Neural crest cell (in vitro differentiated cells): ENCODE results near the gene SPPL2C. TPM values are rescaled to one million over a fixed set of nuclear protein-coding genes. Genes with fewer than 3 reads are reported as not detected.

Experiments used
- DNase-seq: peaks from one replicate; pipeline ENCODE4 v3.0.0; 2021; ENCODE audit warnings: low read depth, mixed read lengths, low spot score
- H3K27ac Mint-ChIP-seq: one replicate; pipeline ENCODE4 v1.8.0; 2021; ENCODE audit warnings: mild to moderate bottlenecking, mixed read lengths; ENCODE audit not compliant: unreplicated experiment
- H3K27me3 Mint-ChIP-seq: 2 replicates; pipeline ENCODE4 v1.8.0; 2021; ENCODE audit warnings: low read depth, mild to moderate bottlenecking, mixed read lengths
- H3K36me3 Mint-ChIP-seq: 2 replicates; pipeline ENCODE4 v1.8.0; 2021; ENCODE audit warnings: low read depth, mild to moderate bottlenecking, mixed read lengths
- H3K4me1 Mint-ChIP-seq: 2 replicates; pipeline ENCODE4 v1.8.0; 2021; ENCODE audit warnings: mixed read lengths
- H3K4me3 Mint-ChIP-seq: one replicate; pipeline ENCODE4 v1.8.0; 2021; ENCODE audit warnings: mild to moderate bottlenecking, mixed read lengths
- H3K9me3 Mint-ChIP-seq: 2 replicates; pipeline ENCODE4 v1.8.0; 2021; ENCODE audit warnings: mixed read lengths
- CTCF ChIP-seq: fragments of 200-600 bp; sonication (generic); conservative IDR thresholded peaks from 2 replicates; pipeline ENCODE4 v1.5.0; 2021; ENCODE audit warnings: antibody characterized with exemption, mild to moderate bottlenecking
- total RNA-seq: library from RNA; stranded (reverse); gene quantifications from 2 replicates; pipeline ENCODE4 v1.2.1, GENCODE V29; 2021

SPPL2C gene
- total RNA-seq, 1 donor from 2014 or later = not detected

GRCh38 chr17:45818699-45819098 lies 26.0 kb upstream of the SPPL2C start:
- DNase-seq = no peak
- H3K36me3 Mint-ChIP-seq = no peaks in the 10 kb centered on the region
- no peaks in the 10 kb centered on the region for H3K9me3 Mint-ChIP-seq
- TF ChIP-seq CTCF = no peak
- no peaks in the 10 kb centered on the region for H3K4me1 Mint-ChIP-seq
- no peak overlapping the region for H3K4me3 Mint-ChIP-seq
- no peaks in the 10 kb centered on the region for H3K27me3 Mint-ChIP-seq
- no peak overlapping the region for H3K27ac Mint-ChIP-seq

DNA sequence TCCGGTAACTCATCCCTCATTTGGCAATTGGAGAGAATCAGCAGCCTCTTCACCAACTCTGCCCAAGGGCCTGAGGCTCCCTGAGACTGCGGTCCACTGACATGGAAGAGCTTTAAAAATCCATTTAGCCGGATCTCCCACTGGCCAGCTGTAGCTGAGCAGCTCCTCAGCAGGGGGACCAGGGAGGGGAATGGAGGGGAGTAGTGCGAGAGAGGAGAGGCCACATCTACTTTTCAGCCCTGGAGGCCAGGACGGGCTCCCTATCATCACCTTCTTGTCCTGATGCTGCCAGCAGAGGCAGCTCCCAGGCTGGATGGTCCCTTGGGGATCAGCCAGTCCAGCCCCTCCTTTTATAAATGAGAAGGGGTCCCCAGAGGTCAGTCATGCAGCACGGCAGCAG lies 25.0 kb upstream of the SPPL2C start:
- H3K36me3 Mint-ChIP-seq = no peaks in the 10 kb centered on the region
- no peak overlapping the region for H3K4me3 Mint-ChIP-seq
- H3K4me1 Mint-ChIP-seq = no peaks in the 10 kb centered on the region
- no peaks in the 10 kb centered on the region for H3K9me3 Mint-ChIP-seq
- no peaks in the 10 kb centered on the region for H3K27me3 Mint-ChIP-seq
- no peak overlapping the region for H3K27ac Mint-ChIP-seq
- no peak for DNase-seq
- TF ChIP-seq CTCF = no peak

DNA sequence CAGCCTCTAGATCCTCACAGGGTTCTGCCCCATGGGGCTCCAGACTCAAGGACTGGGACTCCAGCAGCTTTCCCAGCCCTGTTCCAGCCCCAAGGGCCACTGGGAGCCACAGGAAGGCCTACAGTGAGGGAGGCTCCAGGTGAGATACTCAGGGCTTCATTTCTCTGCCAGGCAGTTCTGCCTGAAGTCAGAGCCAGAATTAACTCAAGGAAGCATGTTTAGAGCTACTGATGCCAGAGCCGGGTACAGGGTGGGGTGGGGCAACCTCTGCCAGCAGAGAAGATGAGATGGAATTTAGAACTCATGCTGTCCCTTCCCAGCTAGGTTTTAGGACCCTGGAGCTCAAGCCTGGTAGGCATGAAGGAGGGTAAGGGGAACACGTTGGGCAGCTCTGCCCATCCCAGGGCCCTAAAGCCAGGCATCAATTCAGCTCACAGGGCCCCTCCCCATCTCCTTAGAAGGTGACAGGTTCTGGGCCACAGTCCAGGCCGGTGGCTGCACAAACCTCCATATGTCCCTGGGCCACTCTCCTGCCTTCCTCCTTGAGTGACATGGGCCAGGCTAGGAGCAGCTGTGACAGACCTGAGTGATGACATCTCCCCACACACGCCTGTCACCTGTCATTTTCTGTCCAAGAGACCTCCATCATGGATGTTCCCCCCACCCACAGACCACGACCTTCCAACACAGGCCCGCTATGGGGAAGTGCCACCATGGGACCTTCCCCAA lies 24.5 kb upstream of the SPPL2C start:
- TF ChIP-seq CTCF = no peak
- no peaks in the 10 kb centered on the region for H3K4me1 Mint-ChIP-seq
- no peaks in the 10 kb centered on the region for H3K36me3 Mint-ChIP-seq
- H3K9me3 Mint-ChIP-seq = no peaks in the 10 kb centered on the region
- no peak overlapping the region for H3K4me3 Mint-ChIP-seq
- no peak overlapping the region for H3K27ac Mint-ChIP-seq
- no peak for DNase-seq
- no peaks in the 10 kb centered on the region for H3K27me3 Mint-ChIP-seq

GRCh38 chr17:45821147-45821546 lies 23.5 kb upstream of the SPPL2C start:
- no peak for TF ChIP-seq CTCF
- Mint-ChIP-seq H3K27ac (no peak overlapping the region), H3K4me3 (no peak overlapping the region), H3K27me3 (no peaks in the 10 kb centered on the region), H3K36me3 (no peaks in the 10 kb centered on the region), H3K4me1 (no peaks in the 10 kb centered on the region), H3K9me3 (no peaks in the 10 kb centered on the region)
- DNase-seq = no peak

GRCh38 chr17:45823598-45823997 lies 21.1 kb upstream of the SPPL2C start:
- H3K27me3 Mint-ChIP-seq = no peaks in the 10 kb centered on the region
- no peaks in the 10 kb centered on the region for H3K4me1 Mint-ChIP-seq
- no peak overlapping the region for H3K27ac Mint-ChIP-seq
- H3K9me3 Mint-ChIP-seq = no peaks in the 10 kb centered on the region
- no peak for TF ChIP-seq CTCF
- DNase-seq = no peak
- no peaks in the 10 kb centered on the region for H3K36me3 Mint-ChIP-seq
- H3K4me3 Mint-ChIP-seq = no peak overlapping the region
